CD14-positive monocyte (primary cell): ENCODE data around the gene ANGPTL2. TPM values are rescaled to one million over a fixed set of nuclear protein-coding genes. Genes with fewer than 3 reads are reported as not detected.

Experiments
- DNase-seq, 3 donors: peaks; one replicate each; pipeline ENCODE4 v3.0.0-alpha.2; 2011 to 2022
- H2AFZ ChIP-seq: 2 replicates; pipeline ENCODE4 v1.6.0; 2012; ENCODE audit warnings: mild to moderate bottlenecking, low read depth, low read length, inconsistent platforms; ENCODE audit not compliant: insufficient read depth, poor library complexity, severe bottlenecking
- H3K27ac ChIP-seq, 2 donors: 1 replicate in 1 of 2; 2 replicates in 1 of 2; pipeline ENCODE4 v1.5.1; 2012 to 2013; ENCODE audit warnings: low read length in 2 of 2, control low read depth in 1 of 2, inconsistent platforms in 1 of 2, low read depth in 1 of 2, mild to moderate bottlenecking in 1 of 2
- H3K27me3 ChIP-seq, 2 donors: one replicate each; pipeline versions ENCODE4 v1.6.0 to v1.6.1; 2011 to 2013; ENCODE audit warnings: low read length in 2 of 2; ENCODE audit not compliant: control insufficient read depth in 2 of 2, insufficient read depth in 2 of 2
- H3K36me3 ChIP-seq, 2 donors: replicated peaks in 1 of 2; 1 replicate in 1 of 2; 2 replicates in 1 of 2; pipeline versions ENCODE4 v1.5.1 to v1.6.1; 2012 to 2013; ENCODE audit warnings: low read length in 2 of 2, control low read depth in 1 of 2, inconsistent platforms in 1 of 2, mild to moderate bottlenecking in 1 of 2; ENCODE audit not compliant: insufficient read depth in 2 of 2, control insufficient read depth in 1 of 2
- H3K4me1 ChIP-seq, 2 donors: 1 replicate in 1 of 2; 2 replicates in 1 of 2; pipeline versions ENCODE4 v1.5.1 to v1.6.1; 2012 to 2013; ENCODE audit warnings: low read length in 2 of 2, control low read depth in 1 of 2, inconsistent platforms in 1 of 2, mild to moderate bottlenecking in 1 of 2, moderate library complexity in 1 of 2; ENCODE audit not compliant: insufficient read depth in 2 of 2, control insufficient read depth in 1 of 2
- H3K4me2 ChIP-seq: replicated peaks from 2 replicates; pipeline ENCODE3; 2012; ENCODE audit warnings: low read length, moderate library complexity, mild to moderate bottlenecking; ENCODE audit not compliant: poor library complexity, severe bottlenecking; ENCODE audit errors: extremely low read depth
- H3K4me3 ChIP-seq, 3 experiments: fragments of 200-600 bp in 1 of 3; sonication (generic) in 1 of 3; replicated peaks in 1 of 3; 1 replicate in 2 of 3; 2 replicates in 1 of 3; pipeline ENCODE4 v1.5.1; 2011 to 2013; ENCODE audit warnings: low read length in 3 of 3, mild to moderate bottlenecking in 3 of 3, control low read depth in 2 of 3, low read depth in 2 of 3, inconsistent platforms in 1 of 3, moderate library complexity in 1 of 3
- H3K79me2 ChIP-seq: 2 replicates; pipeline ENCODE4 v1.6.0; 2012; ENCODE audit warnings: mild to moderate bottlenecking, control low read depth, inconsistent platforms, low read length, moderate library complexity; ENCODE audit not compliant: insufficient read depth
- H3K9ac ChIP-seq: 2 replicates; pipeline ENCODE4 v1.6.0; 2017; ENCODE audit warnings: low read length, mild to moderate bottlenecking; ENCODE audit not compliant: insufficient read depth, poor library complexity, severe bottlenecking
- H3K9me3 ChIP-seq, 2 donors: replicated peaks in 1 of 2; 1 replicate in 1 of 2; 2 replicates in 1 of 2; pipeline versions ENCODE4 v1.5.1 to v1.6.1; 2012 to 2013; ENCODE audit warnings: low read length in 2 of 2, control low read depth in 1 of 2; ENCODE audit not compliant: control insufficient read depth in 1 of 2, insufficient read depth in 1 of 2
- H4K20me1 ChIP-seq: 2 replicates; pipeline ENCODE4 v1.6.0; 2012; ENCODE audit warnings: mild to moderate bottlenecking, low read length, control low read depth, moderate library complexity; ENCODE audit not compliant: insufficient read depth
- H3K27ac Mint-ChIP-seq, 7 donors: one replicate each; pipeline ENCODE4 v1.8.0; 2020; ENCODE audit warnings: mild to moderate bottlenecking in 7 of 7, mixed read lengths in 7 of 7, moderate library complexity in 6 of 7, inconsistent platforms in 2 of 7
- H3K27me3 Mint-ChIP-seq, 3 donors: one replicate each; pipeline ENCODE4 v1.8.0; 2021 to 2022; ENCODE audit warnings: low read depth in 3 of 3, mild to moderate bottlenecking in 3 of 3, mixed read lengths in 3 of 3, moderate library complexity in 3 of 3, inconsistent platforms in 1 of 3
- H3K36me3 Mint-ChIP-seq, 2 donors: one replicate each; pipeline ENCODE4 v1.8.0; 2020; ENCODE audit warnings: mixed read lengths in 2 of 2, inconsistent platforms in 1 of 2, mild to moderate bottlenecking in 1 of 2
- H3K4me1 Mint-ChIP-seq: one replicate; pipeline ENCODE4 v1.8.0; 2020; ENCODE audit warnings: mild to moderate bottlenecking, mixed read lengths
- H3K4me3 Mint-ChIP-seq, 2 donors: one replicate each; pipeline ENCODE4 v1.8.0; 2020; ENCODE audit warnings: mild to moderate bottlenecking in 2 of 2, mixed read lengths in 2 of 2, moderate library complexity in 1 of 2
- H3K9me3 Mint-ChIP-seq, 7 donors: one replicate each; pipeline ENCODE4 v1.8.0; 2020 to 2022; ENCODE audit warnings: mixed read lengths in 7 of 7, mild to moderate bottlenecking in 6 of 7, moderate library complexity in 6 of 7, inconsistent platforms in 2 of 7
- CTCF ChIP-seq: fragments of 200-600 bp; IDR thresholded peaks from one replicate; pipeline ENCODE4 v1.8.0; 2022; ENCODE audit warnings: antibody characterized with exemption, mild to moderate bottlenecking
- WGBS: methylation state at CpG from one replicate; pipeline ENCODE4 v1.1.5; 2013; ENCODE audit warnings: missing lambda C conversion rate; ENCODE audit not compliant: insufficient coverage; 5-methylcytosine and 5-hydroxymethylcytosine counted together
- intact Hi-C, 2 donors: fragments of 100-400 bp; cut with micrococcal nuclease; formaldehyde crosslinking; loops; one replicate each; pipeline versions ENCODE4 v1.15.0 to v1.15.1; 2023
- polyA plus RNA-seq, 3 donors: library from polyadenylated mRNA; depleted of rRNA in 1 of 3; unstranded in 2 of 3; stranded (reverse) in 1 of 3; fragments of 300-500 nt in 2 of 3; fragments of >200 nt in 1 of 3; fragmentation: Illumina TruSeq in 2 of 3; gene quantifications; 1 replicate in 2 of 3; 2 replicates in 1 of 3; pipeline ENCODE4 v1.2.3, GENCODE V29; 2012 to 2021

ANGPTL2 gene
- polyA plus RNA-seq, 3 donors: not detected

- Histone ChIP-seq H2AFZ (no peak overlapping the region), H3K27me3 (no peaks in the 10 kb centered on the region), H3K79me2 (no peaks in the 10 kb centered on the region), H3K4me1 (peaks cover under 1 to 3% of the 10 kb centered on the region in 2 donors), H3K27ac (no peak overlapping the region), H3K36me3 (no peaks in the 10 kb centered on the region), H3K9ac (no peak overlapping the region), H3K4me2 (no peak overlapping the region), H3K9me3 (no peaks in the 10 kb centered on the region), H4K20me1 (no peaks in the 10 kb centered on the region), H3K4me3 (no peak overlapping the region)
- intact Hi-C loops: no loop called here
- Mint-ChIP-seq H3K27me3 (peaks cover 0 to 29% (median 25%) of the 10 kb centered on the region in 3 donors), H3K9me3 (peaks cover 0 to 5% (median 2%) of the 10 kb centered on the region in 7 donors), H3K36me3 (no peaks in the 10 kb centered on the region), H3K4me3 (no peak overlapping the region), H3K27ac (no peak overlapping the region), H3K4me1 (peaks cover 4% of the 10 kb centered on the region)
- DNase-seq: no peak
- 98% methylated on average over 6 of the region's 7 CpGs for WGBS
- no peak for TF ChIP-seq CTCF
Observed at GRCh38 chr9:127149010-127149409, 26.6 kb upstream of the ANGPTL2 start.

GRCh38 chr9:127148014-127148413 is 25.6 kb upstream of the ANGPTL2 start:
- H3K36me3 Mint-ChIP-seq: no peaks in the 10 kb centered on the region
- no peak overlapping the region for H2AFZ ChIP-seq
- H3K9me3 Mint-ChIP-seq: peaks cover 0 to 5% (median 2%) of the 10 kb centered on the region in 7 donors
- H3K27ac Mint-ChIP-seq: no peak overlapping the region
- H3K79me2 ChIP-seq: no peaks in the 10 kb centered on the region
- no peaks in the 10 kb centered on the region for H3K9me3 ChIP-seq
- H3K36me3 ChIP-seq: no peaks in the 10 kb centered on the region
- no peak overlapping the region for H3K27ac ChIP-seq
- no peaks in the 10 kb centered on the region for H3K4me1 Mint-ChIP-seq
- H3K4me2 ChIP-seq: no peak overlapping the region
- no peaks in the 10 kb centered on the region for H4K20me1 ChIP-seq
- 100% methylated on average over 4 of the region's 5 CpGs for WGBS
- peaks cover 0 to 34% (median 22%) of the 10 kb centered on the region in 3 donors for H3K27me3 Mint-ChIP-seq
- DNase-seq: no peak
- H3K4me1 ChIP-seq: no peaks in the 10 kb centered on the region
- no peak overlapping the region for H3K4me3 Mint-ChIP-seq
- TF ChIP-seq CTCF: no peak
- no peak overlapping the region for H3K4me3 ChIP-seq
- no peak overlapping the region for H3K9ac ChIP-seq
- intact Hi-C loops: no loop called here
- H3K27me3 ChIP-seq: no peaks in the 10 kb centered on the region
